H1 (cell line): ENCODE measurements around the gene ARMC3. TPM values are rescaled to one million over a fixed set of nuclear protein-coding genes. Genes with fewer than 3 reads are reported as not detected.

Source experiments
- CTCF ChIA-PET: fragments of 300-600 bp; sonication (Branson Sonifier 250); formaldehyde crosslinking; loops from one replicate; lab custom pipeline; 2021; ENCODE audit not compliant: partially characterized antibody; lab: Charles Lee
- POLR2A ChIA-PET: fragments of 300-600 bp; sonication (Branson Sonifier 250); formaldehyde crosslinking; loops from one replicate; lab custom pipeline; 2021; ENCODE audit warnings: inconsistent platforms; ENCODE audit not compliant: partially characterized antibody; lab: Charles Lee
- DNase-seq, 2 experiments: peaks; one replicate each; pipeline versions ENCODE4 v3.0.0 to v3.0.0-alpha.2; 2010 to 2022; ENCODE audit warnings: low spot score in 2 of 2, low read depth in 1 of 2, mixed read lengths in 1 of 2
- FAIRE-seq: peaks from 2 replicates; lab custom pipeline; 2011; peaks lifted over from hg19 to GRCh38; lab: Jason Lieb, UNC
- H2AFZ ChIP-seq: 2 replicates; pipeline ENCODE4 v1.8.1; 2012; ENCODE audit warnings: low read length, inconsistent platforms
- H2AK5ac ChIP-seq: 2 replicates; pipeline ENCODE4 v1.6.1; 2013; ENCODE audit warnings: low read depth, low read length
- H2BK120ac ChIP-seq: replicated peaks from 2 replicates; pipeline ENCODE3; 2013; ENCODE audit warnings: low read depth, low read length, inconsistent platforms
- H2BK12ac ChIP-seq: 2 replicates; pipeline ENCODE4 v1.6.1; 2013; ENCODE audit warnings: low read depth, low read length
- H2BK15ac ChIP-seq: 2 replicates; pipeline ENCODE4 v1.6.1; 2013; ENCODE audit warnings: low read length
- H2BK20ac ChIP-seq: 2 replicates; pipeline ENCODE4 v1.6.1; 2013; ENCODE audit warnings: low read length
- H2BK5ac ChIP-seq: 2 replicates; pipeline ENCODE4 v1.6.1; 2013; ENCODE audit warnings: low read depth, low read length
- H3K14ac ChIP-seq: 2 replicates; pipeline ENCODE4 v1.6.1; 2013; ENCODE audit warnings: inconsistent platforms; ENCODE audit not compliant: insufficient read length
- H3K18ac ChIP-seq: 2 replicates; pipeline ENCODE4 v1.6.1; 2013; ENCODE audit warnings: low read length; ENCODE audit errors: extremely low read depth
- H3K23ac ChIP-seq: 2 replicates; pipeline ENCODE4 v1.6.1; 2013; ENCODE audit warnings: inconsistent platforms; ENCODE audit not compliant: insufficient read length
- H3K23me2 ChIP-seq: 2 replicates; pipeline ENCODE4 v1.6.1; 2013; ENCODE audit warnings: low read depth, low read length
- H3K27ac ChIP-seq: 2 replicates; pipeline ENCODE4 v1.6.1; 2011; ENCODE audit warnings: low read depth, low read length, inconsistent platforms
- H3K27me3 ChIP-seq, 4 experiments: replicated peaks in 1 of 4; 1 replicate in 1 of 4; 2 replicates in 3 of 4; pipeline versions ENCODE4 v1.6.1 to v1.8.1; 2011 to 2013; ENCODE audit warnings: low read length in 3 of 4, mild to moderate bottlenecking in 3 of 4, inconsistent platforms in 2 of 4, mixed read lengths in 2 of 4, moderate library complexity in 1 of 4; ENCODE audit not compliant: control insufficient read depth in 3 of 4, insufficient read depth in 3 of 4; ENCODE audit errors: extremely low read depth in 1 of 4
- H3K36me3 ChIP-seq, 4 experiments: 2 replicates each; pipeline versions ENCODE4 v1.6.1 to v1.8.1; 2011 to 2013; ENCODE audit warnings: mild to moderate bottlenecking in 4 of 4, low read length in 3 of 4, moderate library complexity in 2 of 4, control low read depth in 1 of 4, inconsistent platforms in 1 of 4; ENCODE audit not compliant: insufficient read depth in 4 of 4, control insufficient read depth in 2 of 4
- H3K4ac ChIP-seq: replicated peaks from 2 replicates; pipeline ENCODE3; 2013; ENCODE audit warnings: low read length, low read depth, mixed read lengths, inconsistent platforms; ENCODE audit not compliant: insufficient read length
- H3K4me1 ChIP-seq, 4 experiments: replicated peaks in 1 of 4; 1 replicate in 1 of 4; 2 replicates in 3 of 4; pipeline versions ENCODE4 v1.6.1 to v1.8.1; 2011 to 2013; ENCODE audit warnings: low read length in 3 of 4, inconsistent platforms in 2 of 4, mixed read lengths in 1 of 4; ENCODE audit not compliant: insufficient read depth in 4 of 4, control insufficient read depth in 3 of 4
- H3K4me2 ChIP-seq, 2 experiments: 2 replicates each; pipeline versions ENCODE4 v1.6.1 to v1.8.1; 2011 to 2013; ENCODE audit warnings: low read depth in 2 of 2, low read length in 2 of 2, control low read depth in 1 of 2, inconsistent platforms in 1 of 2, mild to moderate bottlenecking in 1 of 2; ENCODE audit not compliant: insufficient read depth in 1 of 2
- H3K4me3 ChIP-seq, 4 experiments: fragments of 200-600, 300-600 bp in 1 of 4; sonication (generic), shearing (Covaris generic), sonication (Bioruptor Twin) in 1 of 4; 2 replicates each; pipeline versions ENCODE4 v1.5.1 to v1.8.1; 2011 to 2016; ENCODE audit warnings: low read length in 4 of 4, low read depth in 3 of 4, control low read depth in 2 of 4, inconsistent platforms in 2 of 4, mild to moderate bottlenecking in 2 of 4, mixed read lengths in 1 of 4, moderate library complexity in 1 of 4; ENCODE audit not compliant: insufficient read depth in 2 of 4; ENCODE audit errors: extremely low read depth in 1 of 4
- H3K56ac ChIP-seq: replicated peaks from 2 replicates; pipeline ENCODE3; 2013; ENCODE audit warnings: low read depth, mild to moderate bottlenecking, mixed read lengths, low read length, inconsistent platforms; ENCODE audit not compliant: insufficient read length
- H3K79me1 ChIP-seq: 2 replicates; pipeline ENCODE4 v1.6.1; 2013; ENCODE audit warnings: low read depth, low read length, control low read depth
- H3K79me2 ChIP-seq, 2 experiments: 2 replicates each; pipeline versions ENCODE4 v1.6.1 to v1.8.1; 2012 to 2013; ENCODE audit warnings: low read length in 2 of 2, mild to moderate bottlenecking in 2 of 2, inconsistent platforms in 1 of 2; ENCODE audit not compliant: insufficient read depth in 2 of 2, control insufficient read depth in 1 of 2
- H3K9ac ChIP-seq, 4 experiments: replicated peaks in 1 of 4; 1 replicate in 1 of 4; 2 replicates in 3 of 4; pipeline versions ENCODE4 v1.6.1 to v1.8.1; 2011 to 2013; ENCODE audit warnings: low read depth in 3 of 4, low read length in 3 of 4, control low read depth in 2 of 4, mild to moderate bottlenecking in 2 of 4, moderate library complexity in 2 of 4, inconsistent platforms in 1 of 4; ENCODE audit errors: extremely low read depth in 1 of 4
- H3K9me3 ChIP-seq, 2 experiments: 2 replicates each; pipeline versions ENCODE4 v1.6.1 to v1.8.1; 2012 to 2013; ENCODE audit warnings: mild to moderate bottlenecking in 2 of 2, moderate library complexity in 2 of 2, control low read depth in 1 of 2, inconsistent platforms in 1 of 2, low read depth in 1 of 2, low read length in 1 of 2, mixed read lengths in 1 of 2; ENCODE audit not compliant: insufficient read depth in 2 of 2
- H4K20me1 ChIP-seq, 2 experiments: replicated peaks in 1 of 2; 2 replicates each; pipeline versions ENCODE3 to v1.8.1; 2011 to 2013; ENCODE audit warnings: inconsistent platforms in 2 of 2, low read length in 2 of 2, mild to moderate bottlenecking in 1 of 2; ENCODE audit not compliant: insufficient read depth in 2 of 2, control insufficient read depth in 1 of 2
- H4K5ac ChIP-seq: 2 replicates; pipeline ENCODE4 v1.6.1; 2013; ENCODE audit warnings: low read length, low read depth, mixed read lengths, inconsistent platforms; ENCODE audit not compliant: insufficient read length
- H4K8ac ChIP-seq: 2 replicates; pipeline ENCODE4 v1.8.0; 2013; ENCODE audit warnings: mild to moderate bottlenecking, moderate library complexity, low read length, inconsistent platforms; ENCODE audit not compliant: insufficient read depth; ENCODE audit errors: extremely low read depth
- H4K91ac ChIP-seq: replicated peaks from 2 replicates; pipeline ENCODE3; 2013; ENCODE audit warnings: low read length, mixed read lengths, inconsistent platforms; ENCODE audit not compliant: insufficient read length
- BCL11A ChIP-seq, 2 experiments: IDR thresholded peaks; one replicate each; pipeline ENCODE4 v1.6.1; 2011; ENCODE audit warnings: low read depth in 2 of 2, low read length in 2 of 2, mild to moderate bottlenecking in 2 of 2
- BRCA1 ChIP-seq: IDR thresholded peaks from 2 replicates; pipeline ENCODE4 v1.6.1; 2012; ENCODE audit warnings: low read depth, low read length, improper control_type of control experiment
- CBX5 ChIP-seq: fragments of 300-800, 300-1000 bp; sonication (generic); IDR thresholded peaks from 2 replicates; pipeline ENCODE4 v1.7.1; 2016; ENCODE audit warnings: antibody characterized with exemption, low read length, low read depth
- CHD1 ChIP-seq: IDR thresholded peaks from 2 replicates; pipeline ENCODE4 v1.6.1; 2012; ENCODE audit warnings: low read depth, low read length, improper control_type of control experiment
- CHD2 ChIP-seq: IDR thresholded peaks from 2 replicates; pipeline ENCODE4 v1.6.1; 2012; ENCODE audit warnings: low read length, improper control_type of control experiment
- E2F6 ChIP-seq: IDR thresholded peaks from 2 replicates; pipeline ENCODE4 v1.6.1; 2012; ENCODE audit warnings: inconsistent platforms
- MAFK ChIP-seq: IDR thresholded peaks from 2 replicates; pipeline ENCODE4 v1.6.1; 2012; ENCODE audit warnings: low read depth, mild to moderate bottlenecking, improper control_type of control experiment, low read length
- PHF8 ChIP-seq: fragments of 200-600 bp; sonication (generic); conservative IDR thresholded peaks from 2 replicates; pipeline ENCODE4 v1.7.1; 2012; ENCODE audit warnings: low read depth, mild to moderate bottlenecking, inconsistent platforms, low read length, moderate library complexity
- RFX5 ChIP-seq: IDR thresholded peaks from 2 replicates; pipeline ENCODE4 v1.6.1; 2011; ENCODE audit warnings: low read depth, low read length, improper control_type of control experiment, borderline replicate concordance
- SUZ12 ChIP-seq: fragments of 200-600 bp; sonication (generic); IDR thresholded peaks from 2 replicates; pipeline ENCODE4 v1.6.1; 2012; ENCODE audit warnings: mild to moderate bottlenecking, inconsistent platforms, low read length, moderate library complexity, mixed read lengths
- TCF12 ChIP-seq: IDR thresholded peaks from 2 replicates; pipeline ENCODE4 v1.6.1; 2011; ENCODE audit warnings: low read depth, mild to moderate bottlenecking, low read length
- ZNF274 ChIP-seq: IDR thresholded peaks from 2 replicates; pipeline ENCODE4 v1.7.0; 2012; ENCODE audit warnings: low read length, borderline replicate concordance; ENCODE audit errors: extremely low read depth
- WGBS, 2 experiments: shearing (Covaris generic) in 1 of 2; methylation state at CpG; one replicate each; pipeline versions ENCODE4 v1.1.6 to v1.1.7; 2013 to 2015; ENCODE audit warnings: low lambda C conversion rate in 2 of 2, mixed read lengths in 2 of 2, inconsistent platforms in 1 of 2, low coverage in 1 of 2, missing lambda C conversion rate in 1 of 2; ENCODE audit not compliant: insufficient replicate concordance in 2 of 2, insufficient coverage in 1 of 2, insufficient read length in 1 of 2; ENCODE audit errors: extremely low coverage in 1 of 2, missing lambda C conversion rate in 1 of 2; 5-methylcytosine and 5-hydroxymethylcytosine counted together
- polyA plus RNA-seq, 7 experiments: library from polyadenylated mRNA; depleted of rRNA in 3 of 7; stranded (reverse) in 5 of 7; unstranded in 2 of 7; fragments of >200 nt in 5 of 7; fragments of 200-250 nt in 2 of 7; gene quantifications; 1 replicate in 5 of 7; 2 replicates in 1 of 7; 4 replicates in 1 of 7; pipeline versions ENCODE4 v1.2.1 to v1.2.3, GENCODE V29; 2011 to 2013; ENCODE audit warnings: missing spikeins in 2 of 7, mixed read lengths in 2 of 7
- total RNA-seq: library from RNA; stranded (reverse); fragmentation: NEBNext Ultra II Directional; extraction: Animal tissue kit (Norgen Biotek cat#: 25700); gene quantifications from 2 replicates; pipeline ENCODE4 v1.2.1, GENCODE V29; 2021

The ARMC3 gene
- total and polyA plus RNA-seq, 2 of the 8 experiments (the other 6 are each of a cell fraction or from before 2014, with no cell fraction given): 0.15 TPM

- no peaks in the 10 kb centered on the region for H3K79me2 ChIP-seq
- H4K20me1 ChIP-seq: no peaks in the 10 kb centered on the region
- ChIA-PET POLR2A (no interaction called here), CTCF (interaction anchor here (0.7 to 1.2 kb wide), 6 partner anchors 10 to 65 kb away, joined by 3 to 4 read pairs (median 3); no protein-coding TSS in a partner anchor)
- WGBS, 2 experiments: 86% methylated on average over 7 of the region's 7 CpGs; no CpG with 5 or more reads in 1 of the 2 experiments
- no peak overlapping the region for H2BK15ac ChIP-seq
- no peaks in the 10 kb centered on the region for H3K27me3 ChIP-seq
- no peak overlapping the region for H3K23ac ChIP-seq
- peaks cover 0 to 4% of the 10 kb centered on the region in 2 experiments; a peak in 1 of 4 replicates for H3K9me3 ChIP-seq
- H3K4ac ChIP-seq: no peak overlapping the region
- H3K9ac ChIP-seq: no peak overlapping the region
- H3K4me2 ChIP-seq: no peak overlapping the region
- H2BK20ac ChIP-seq: no peak overlapping the region
- no peaks in the 10 kb centered on the region for H3K23me2 ChIP-seq
- no peak overlapping the region for H4K8ac ChIP-seq
- DNase-seq (no peak), FAIRE-seq (no peak)
- H2BK5ac ChIP-seq: no peak overlapping the region
- no peak overlapping the region for H2AK5ac ChIP-seq
- H3K18ac ChIP-seq: no peak overlapping the region
- no peak overlapping the region for H2AFZ ChIP-seq
- no peak overlapping the region for H4K5ac ChIP-seq
- no peaks in the 10 kb centered on the region for H3K36me3 ChIP-seq
- TF ChIP-seq BRCA1 (no peak), E2F6 (no peak), SUZ12 (no peak), CBX5 (no peak), MAFK (no peak), CHD1 (no peak), PHF8 (no peak), TCF12 (no peak), RFX5 (no peak), BCL11A (IDR thresholded peaks at IDR 0.05; ENCODE audit: low read depth in 2 of 2, low read length in 2 of 2) (no peak), ZNF274 (no peak), CHD2 (no peak)
- H3K14ac ChIP-seq: no peak overlapping the region
- peaks cover 0 to 7% (median 4%) of the 10 kb centered on the region in 4 experiments; a peak in 6 of 7 replicates for H3K4me1 ChIP-seq
- no peak overlapping the region for H3K4me3 ChIP-seq
- no peaks in the 10 kb centered on the region for H3K79me1 ChIP-seq
- H3K27ac ChIP-seq: no peak overlapping the region
- no peak overlapping the region for H4K91ac ChIP-seq
- no peak overlapping the region for H3K56ac ChIP-seq
- H2BK120ac ChIP-seq: no peak overlapping the region
- no peak overlapping the region for H2BK12ac ChIP-seq
Measured at GRCh38 chr10:23081221-23081750, 153.4 kb downstream of the ARMC3 start.
